ENCODE measurements around the gene TOX2.
"Not testable (repeated sequence)": the region's sequence is repeated elsewhere in the genome, so short reads cannot be mapped to it uniquely, and the experiment has no call there.

The TOX2 gene

DNA sequence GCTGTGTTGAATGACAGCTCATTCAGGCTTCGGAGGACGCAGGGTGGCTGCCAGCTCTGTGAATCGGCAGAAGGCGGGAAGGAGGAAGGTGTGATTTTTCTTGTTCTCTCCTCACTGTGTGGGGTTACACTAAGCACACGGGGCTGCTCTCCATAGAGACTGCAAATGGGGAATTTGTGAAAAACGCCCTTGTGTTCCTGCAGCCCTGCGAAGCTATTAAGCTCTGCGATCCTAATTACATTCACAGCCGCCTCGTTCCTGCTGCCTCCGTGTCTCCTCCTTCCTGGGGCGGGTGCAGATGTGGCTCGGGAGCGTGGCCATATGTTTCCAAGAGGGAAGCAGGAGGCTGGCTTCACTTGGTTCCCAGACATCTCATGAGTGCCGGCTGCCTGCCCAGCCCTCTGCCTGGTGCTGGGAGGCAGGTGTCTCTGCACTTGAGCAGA is 124.0 kb downstream of the TOX2 start:
- no peak for DNase-seq

GRCh38 chr20:44039147-44039546 is 124.5 kb downstream of the TOX2 start:
- DNase-seq = no peak

GRCh38 chr20:44039741-44040140 is 125.1 kb downstream of the TOX2 start:
- no peak for DNase-seq

- DNase-seq = no peak
Observed at GRCh38 chr20:44040202-44040915, 125.7 kb downstream of the TOX2 start.

GRCh38 chr20:44041001-44041400 is 126.3 kb downstream of the TOX2 start:
- DNase-seq = no peak

DNA sequence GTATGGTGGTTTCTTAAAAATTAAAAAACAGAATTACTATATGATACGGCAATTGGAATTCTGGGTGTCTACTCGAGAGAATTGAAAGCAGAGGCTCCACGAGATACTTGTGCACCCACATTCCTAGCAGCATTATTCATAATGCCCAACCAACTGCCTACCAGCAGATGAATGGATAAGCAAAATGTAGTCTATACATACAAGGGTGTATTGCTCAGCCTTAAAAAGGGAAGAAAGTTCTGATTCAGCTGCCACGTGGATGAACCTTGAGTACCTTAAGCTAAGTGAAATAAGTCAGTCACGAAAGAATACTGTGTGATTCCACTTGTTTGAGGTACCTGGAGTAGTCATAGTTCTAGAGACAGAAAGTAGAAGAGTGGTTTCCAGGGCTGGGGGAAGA is 130.1 kb downstream of the TOX2 start:
- DNase-seq = not testable (repeated sequence)

GRCh38 chr20:44050327-44050726 is 135.7 kb downstream of the TOX2 start:
- DNase-seq = no peak

DNA sequence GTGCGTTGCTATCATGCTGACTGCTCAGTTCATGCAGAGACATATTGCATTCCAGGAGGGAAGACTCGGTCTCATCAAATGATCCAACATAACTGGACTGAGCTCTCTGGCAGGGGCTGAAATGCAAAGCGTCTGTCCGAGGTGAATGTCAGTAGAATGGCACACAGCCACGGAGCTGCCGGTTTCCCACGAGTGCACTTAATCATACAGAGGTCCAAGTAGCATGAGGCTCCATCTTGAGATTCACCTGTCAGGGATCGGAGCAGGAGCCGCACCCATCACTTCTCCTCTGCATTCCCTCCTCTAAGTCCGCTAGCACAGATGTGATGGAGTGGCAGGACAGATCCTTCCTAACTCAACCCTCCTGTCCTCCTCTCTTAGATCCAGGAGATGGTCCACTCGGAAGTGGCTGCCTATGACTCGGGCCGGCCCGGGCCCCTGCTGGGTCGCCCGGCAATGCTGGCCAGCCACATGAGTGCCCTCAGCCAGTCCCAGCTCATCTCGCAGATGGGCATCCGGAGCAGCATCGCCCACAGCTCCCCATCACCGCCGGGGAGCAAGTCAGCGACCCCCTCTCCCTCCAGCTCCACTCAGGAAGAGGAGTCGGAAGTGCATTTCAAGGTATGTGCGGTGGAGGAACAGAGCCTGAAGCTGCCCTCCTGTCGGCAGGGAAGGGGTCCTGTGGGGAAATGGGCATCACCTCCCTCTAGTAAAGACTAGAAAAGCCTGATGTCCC is 136.4 kb downstream of the TOX2 start:
- DNase-seq = no peak

GRCh38 chr20:44051661-44052000 is 137.0 kb downstream of the TOX2 start:
- no peak for DNase-seq

- no peak for DNase-seq
Observed at GRCh38 chr20:44052166-44052565, 137.5 kb downstream of the TOX2 start.

- DNase-seq = no peak
Observed at GRCh38 chr20:44053046-44053445, 138.4 kb downstream of the TOX2 start.

DNA sequence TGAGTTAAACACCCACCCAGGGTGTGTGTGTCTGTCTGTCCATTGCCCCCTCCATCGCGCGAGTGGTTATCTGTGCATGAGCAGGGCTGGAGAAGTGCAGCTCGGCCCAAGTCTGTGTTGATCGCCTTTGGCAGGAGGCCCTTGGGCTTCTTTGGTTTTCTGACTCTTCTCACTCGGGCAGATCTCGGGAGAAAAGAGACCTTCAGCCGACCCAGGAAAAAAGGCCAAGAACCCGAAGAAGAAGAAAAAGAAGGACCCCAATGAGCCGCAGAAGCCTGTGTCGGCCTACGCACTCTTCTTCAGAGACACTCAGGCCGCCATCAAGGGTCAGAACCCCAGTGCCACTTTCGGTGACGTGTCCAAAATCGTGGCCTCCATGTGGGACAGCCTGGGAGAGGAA is 139.5 kb downstream of the TOX2 start:
- DNase-seq = no peak

- DNase-seq = no peak
Observed at GRCh38 chr20:44054849-44055248, 140.2 kb downstream of the TOX2 start.

GRCh38 chr20:44056010-44056698 is 141.5 kb downstream of the TOX2 start:
- DNase-seq = peak; percentile 74

GRCh38 chr20:44057698-44058675 is 143.3 kb downstream of the TOX2 start:
- DNase-seq = no peak

DNA sequence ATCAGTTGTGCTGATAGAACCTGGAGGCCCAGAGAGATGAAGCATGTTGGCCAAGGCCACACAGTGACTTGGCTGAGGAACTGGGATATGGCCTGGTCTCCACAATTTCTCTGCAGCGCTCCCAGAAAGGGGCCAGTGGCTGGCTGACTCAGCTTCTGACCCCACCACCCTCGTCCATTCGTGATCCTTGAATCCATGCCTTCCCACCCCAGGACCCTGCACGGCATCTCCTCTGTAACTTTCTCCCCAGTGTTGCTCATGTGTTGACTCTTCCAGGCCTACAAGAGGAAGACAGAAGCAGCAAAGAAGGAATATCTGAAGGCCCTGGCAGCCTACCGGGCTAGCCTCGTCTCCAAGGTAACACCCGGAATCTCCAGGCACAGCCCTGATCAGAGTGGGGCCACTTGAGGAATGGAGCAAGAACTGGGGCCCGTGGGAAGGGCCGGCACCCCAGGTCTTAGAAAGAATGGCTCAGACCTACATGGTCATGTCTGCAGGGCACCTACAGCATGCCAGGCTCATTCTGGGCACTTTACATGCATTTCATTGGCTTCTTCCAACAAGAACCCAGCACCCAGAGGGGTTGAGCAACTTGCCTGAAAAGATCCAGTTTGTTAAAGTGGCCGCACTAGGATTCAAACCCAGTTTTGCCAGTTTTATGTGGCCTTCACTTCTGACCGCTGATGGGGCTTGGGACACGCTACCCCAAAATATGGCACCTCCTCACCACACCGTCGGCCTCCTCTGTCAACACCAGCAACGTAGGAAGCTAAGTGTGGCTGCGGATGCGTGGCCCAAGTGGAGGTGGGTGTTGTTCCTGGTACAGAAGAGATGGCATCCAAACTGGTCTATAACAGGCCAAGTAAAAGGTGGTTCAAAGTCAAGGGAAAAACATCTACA is 150.1 kb downstream of the TOX2 start:
- DNase-seq = no peak

DNA sequence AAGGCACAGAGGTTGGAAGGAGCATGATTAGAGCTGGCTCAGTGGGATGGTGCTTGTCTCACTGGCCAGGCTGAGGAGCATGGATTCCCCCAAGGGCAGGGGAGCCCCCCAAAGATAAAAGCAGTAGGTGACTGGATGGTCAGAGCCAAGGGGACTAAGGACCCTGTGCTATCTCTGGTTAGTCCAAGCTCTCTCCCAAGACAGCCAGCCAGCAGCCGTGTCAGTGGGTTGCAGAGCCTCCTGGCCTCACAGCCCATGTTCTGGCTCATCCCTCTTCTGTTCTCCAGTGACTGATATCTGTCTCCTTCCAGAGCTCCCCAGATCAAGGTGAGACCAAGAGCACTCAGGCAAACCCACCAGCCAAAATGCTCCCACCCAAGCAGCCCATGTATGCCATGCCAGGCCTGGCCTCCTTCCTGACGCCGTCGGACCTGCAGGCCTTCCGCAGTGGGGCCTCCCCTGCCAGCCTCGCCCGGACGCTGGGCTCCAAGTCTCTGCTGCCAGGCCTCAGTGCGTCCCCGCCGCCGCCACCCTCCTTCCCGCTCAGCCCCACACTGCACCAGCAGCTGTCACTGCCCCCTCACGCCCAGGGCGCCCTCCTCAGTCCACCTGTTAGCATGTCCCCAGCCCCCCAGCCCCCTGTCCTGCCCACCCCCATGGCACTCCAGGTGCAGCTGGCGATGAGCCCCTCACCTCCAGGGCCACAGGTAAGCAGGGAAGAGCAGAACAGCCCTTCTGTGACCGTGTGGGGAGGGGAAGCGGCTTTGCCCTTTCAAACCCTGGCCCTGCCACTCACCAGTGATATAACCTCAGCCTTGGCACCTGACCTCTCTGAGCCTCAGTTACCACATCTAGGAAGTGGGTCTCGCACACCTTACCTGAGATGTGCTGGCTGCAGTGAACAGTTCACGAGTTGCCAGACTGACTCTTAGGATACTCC is 151.0 kb downstream of the TOX2 start:
- no peak for DNase-seq

- no peak for DNase-seq
Observed at GRCh38 chr20:44066645-44067606, 152.3 kb downstream of the TOX2 start.

DNA sequence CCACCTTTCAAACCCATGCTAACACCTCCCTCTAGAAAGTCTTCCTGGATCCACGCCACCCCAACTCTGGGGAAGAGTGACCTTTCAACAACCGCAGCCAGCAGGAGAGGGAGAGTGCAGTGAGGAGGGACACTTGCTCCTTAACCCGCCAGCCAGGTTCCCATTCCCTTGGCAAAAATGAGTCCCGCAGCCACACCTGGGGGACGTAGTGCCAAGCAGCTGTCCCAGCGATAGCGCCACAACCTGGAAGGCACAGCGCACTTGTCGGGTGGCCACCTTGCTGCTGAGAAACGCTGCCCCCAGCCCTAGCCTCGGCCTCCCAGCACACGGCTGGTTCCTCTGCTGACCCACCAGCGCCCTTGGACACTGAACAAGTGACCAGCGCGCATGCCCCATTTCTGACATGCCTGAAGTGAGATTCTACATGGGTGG is 153.0 kb downstream of the TOX2 start:
- no peak for DNase-seq

Data from activated T-cell treated with anti-CD3 and anti-CD28 coated beads, Interleukin-2, amount 50 U/mL, for 1 hour (primary cell).